Measurements from ENCODE around the gene CTNNB1.

CTNNB1 gene

DNA sequence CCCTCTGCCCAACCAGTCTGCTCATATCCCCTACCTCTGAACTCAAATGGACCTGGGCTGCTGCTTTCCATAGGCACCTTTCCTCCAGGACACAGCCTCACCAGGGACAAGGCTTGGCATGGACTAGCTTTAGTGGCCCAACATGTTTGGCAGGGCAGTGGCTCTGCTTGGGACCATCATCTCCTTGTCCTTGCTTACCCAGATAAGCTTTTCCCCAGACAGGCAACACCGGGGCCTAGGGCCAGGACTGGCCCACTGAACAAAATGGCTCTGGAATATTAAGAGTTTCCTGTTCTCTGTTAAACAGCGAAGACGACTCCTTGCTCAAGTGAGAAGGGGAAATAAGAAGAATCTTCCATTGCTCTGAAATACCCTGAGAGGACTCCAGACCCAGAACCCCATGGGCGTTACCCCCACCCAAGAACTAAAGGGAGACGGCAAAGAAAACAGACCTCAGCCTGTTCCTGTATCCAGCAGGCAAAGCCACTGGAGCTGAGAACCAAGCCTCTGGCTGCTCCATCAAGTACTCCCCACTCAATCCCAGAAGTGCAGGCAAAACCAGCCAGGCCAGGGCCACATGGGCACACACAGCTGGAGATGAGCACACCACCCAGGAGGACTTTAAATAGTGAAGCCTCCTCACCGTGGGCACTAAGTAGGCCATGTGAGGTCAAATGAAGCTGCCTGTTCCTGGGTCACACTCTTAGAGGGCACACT is 45.5 kb downstream of the CTNNB1 start:
- no peak overlapping the region for H3K27ac Mint-ChIP-seq
- CTCF ChIA-PET = no interaction called here
- H3K27me3 Mint-ChIP-seq = no peaks in the 10 kb centered on the region

DNA sequence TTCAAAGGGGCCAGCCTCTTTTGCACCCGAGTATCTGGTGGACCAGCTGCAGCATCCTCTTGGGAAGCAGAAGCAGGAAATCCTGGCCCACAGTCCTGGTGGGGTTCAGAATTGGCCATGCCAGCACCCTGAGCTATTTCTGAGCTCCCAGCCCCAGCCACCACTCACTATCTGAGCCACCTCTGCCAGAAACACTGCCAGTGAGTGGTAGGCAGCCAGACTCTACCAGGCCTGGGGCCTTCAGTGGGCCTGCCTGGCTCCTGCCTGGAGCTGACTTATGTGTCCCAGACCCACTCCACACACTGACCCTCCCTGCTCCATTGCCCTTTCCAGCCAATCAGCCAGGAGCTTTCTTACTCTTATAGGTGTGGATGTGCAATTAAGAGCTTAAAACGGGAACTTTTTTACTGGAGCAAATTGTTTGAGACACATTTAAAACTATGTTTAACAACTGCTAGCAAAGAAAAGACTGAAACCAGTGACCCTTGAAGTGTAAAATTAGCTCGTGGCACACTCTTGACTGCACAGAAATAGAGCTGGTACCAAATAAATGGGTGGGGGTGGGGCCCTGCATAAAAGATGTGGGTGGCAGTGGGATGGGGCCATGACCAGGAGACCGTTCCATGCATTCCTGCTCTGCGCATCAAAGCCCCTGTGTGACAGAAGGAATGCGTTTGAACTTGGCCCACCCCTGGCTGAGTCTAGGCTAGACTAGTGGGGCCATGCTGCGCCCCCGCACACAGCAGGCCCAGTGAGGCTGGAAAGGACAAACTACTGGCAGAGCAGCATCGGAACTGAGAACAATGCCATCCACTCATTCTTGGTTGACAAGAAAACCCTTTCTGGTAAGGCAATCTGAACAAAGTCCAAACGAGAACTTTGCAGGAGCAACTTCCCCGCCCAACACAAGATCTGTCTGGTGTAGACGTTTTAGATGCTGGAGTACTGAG is 48.0 kb downstream of the CTNNB1 start:
- H3K36me3 Mint-ChIP-seq = peaks cover 12% of the 10 kb centered on the region
- H3K4me1 Mint-ChIP-seq = no peaks in the 10 kb centered on the region
- H3K4me3 Mint-ChIP-seq = no peak overlapping the region
- no peaks in the 10 kb centered on the region for H3K27me3 Mint-ChIP-seq
- no peak overlapping the region for H3K27ac Mint-ChIP-seq
- DNase-seq = no peak
- no peaks in the 10 kb centered on the region for H3K9me3 Mint-ChIP-seq
- CTCF ChIA-PET = no interaction called here

More for the DNA sequence above, 45.5 kb downstream of the CTNNB1 start:
- H3K4me1 Mint-ChIP-seq = no peaks in the 10 kb centered on the region
- H3K4me3 Mint-ChIP-seq = no peak overlapping the region
- no peaks in the 10 kb centered on the region for H3K9me3 Mint-ChIP-seq
- peaks cover 19% of the 10 kb centered on the region for H3K36me3 Mint-ChIP-seq
- DNase-seq = no peak

DNA sequence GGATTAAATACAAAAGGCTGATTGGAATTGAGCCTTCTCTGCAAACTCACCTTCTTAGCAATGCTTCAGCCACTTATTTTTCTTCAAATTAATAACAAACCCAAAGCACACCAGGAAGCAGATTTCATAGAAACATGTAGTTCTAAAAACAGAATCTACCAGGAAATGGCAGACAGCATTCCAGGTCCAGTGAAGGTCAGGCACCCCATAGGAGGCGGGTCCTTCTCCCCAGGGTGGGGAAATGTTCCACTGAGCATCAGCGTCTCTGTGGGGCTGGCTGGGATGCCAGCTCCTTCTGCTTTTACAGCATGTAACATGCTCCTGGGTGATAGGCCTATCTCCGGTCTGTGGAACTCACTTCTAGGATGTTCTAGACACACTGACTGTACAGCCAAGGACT is 49.2 kb downstream of the CTNNB1 start:
- no peaks in the 10 kb centered on the region for H3K27me3 Mint-ChIP-seq
- no peak for DNase-seq
- H3K4me3 Mint-ChIP-seq = no peak overlapping the region
- no peaks in the 10 kb centered on the region for H3K9me3 Mint-ChIP-seq
- H3K27ac Mint-ChIP-seq = no peak overlapping the region
- CTCF ChIA-PET = no interaction called here
- H3K4me1 Mint-ChIP-seq = no peaks in the 10 kb centered on the region
- H3K36me3 Mint-ChIP-seq = peaks cover 5% of the 10 kb centered on the region

DNA sequence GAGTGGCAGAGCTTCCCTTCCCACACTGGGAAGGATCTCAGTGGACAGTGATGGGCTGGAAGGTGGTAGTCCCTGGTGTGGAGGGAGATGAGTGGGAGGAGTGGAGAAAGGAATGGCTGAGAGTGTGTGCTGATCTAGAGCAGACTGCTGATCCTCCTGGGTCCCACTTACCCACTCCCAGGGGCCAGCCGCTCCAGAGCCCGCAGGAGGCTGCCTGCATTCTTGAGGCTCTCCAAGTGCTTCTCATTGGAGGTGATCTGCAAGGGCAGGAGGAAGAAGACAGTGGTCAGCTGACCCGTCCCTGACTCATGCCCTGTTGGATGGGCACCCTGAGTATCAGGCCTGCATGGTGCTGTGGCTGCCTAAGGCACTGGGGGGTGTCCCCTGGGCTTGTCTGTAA is 50.0 kb downstream of the CTNNB1 start:
- DNase-seq = no peak
- no peaks in the 10 kb centered on the region for H3K4me1 Mint-ChIP-seq
- no peak overlapping the region for H3K4me3 Mint-ChIP-seq
- H3K9me3 Mint-ChIP-seq = no peaks in the 10 kb centered on the region
- no peak overlapping the region for H3K27ac Mint-ChIP-seq
- no peaks in the 10 kb centered on the region for H3K27me3 Mint-ChIP-seq
- CTCF ChIA-PET = no interaction called here
- peaks cover 3% of the 10 kb centered on the region for H3K36me3 Mint-ChIP-seq

DNA sequence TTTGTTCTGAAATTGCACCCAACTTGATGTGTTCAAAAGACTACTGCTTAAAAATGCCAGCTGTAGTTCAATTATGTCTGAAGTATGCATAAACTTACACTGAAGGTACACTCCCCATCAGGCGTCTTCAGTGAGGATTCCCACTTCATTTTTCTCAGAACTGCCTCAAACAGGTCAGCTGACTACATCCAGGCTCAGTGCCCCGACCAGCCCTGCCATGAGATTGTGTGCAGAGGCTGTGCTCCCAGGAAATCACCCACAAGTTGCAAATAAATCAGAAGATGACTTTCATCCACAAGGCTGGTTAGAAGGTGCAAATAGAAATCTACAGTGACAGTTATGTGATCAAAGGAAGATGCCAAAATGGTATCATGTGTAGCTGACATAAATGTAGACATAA is 51.5 kb downstream of the CTNNB1 start:
- Mint-ChIP-seq H3K36me3 (no peaks in the 10 kb centered on the region), H3K9me3 (no peaks in the 10 kb centered on the region), H3K4me1 (no peaks in the 10 kb centered on the region), H3K27me3 (no peaks in the 10 kb centered on the region), H3K27ac (no peak overlapping the region), H3K4me3 (no peak overlapping the region)
- CTCF ChIA-PET = interaction anchor here (0.9 kb wide), 1 partner anchor 16 kb away, joined by 3 read pairs; no protein-coding TSS in a partner anchor
- no peak for DNase-seq

DNA sequence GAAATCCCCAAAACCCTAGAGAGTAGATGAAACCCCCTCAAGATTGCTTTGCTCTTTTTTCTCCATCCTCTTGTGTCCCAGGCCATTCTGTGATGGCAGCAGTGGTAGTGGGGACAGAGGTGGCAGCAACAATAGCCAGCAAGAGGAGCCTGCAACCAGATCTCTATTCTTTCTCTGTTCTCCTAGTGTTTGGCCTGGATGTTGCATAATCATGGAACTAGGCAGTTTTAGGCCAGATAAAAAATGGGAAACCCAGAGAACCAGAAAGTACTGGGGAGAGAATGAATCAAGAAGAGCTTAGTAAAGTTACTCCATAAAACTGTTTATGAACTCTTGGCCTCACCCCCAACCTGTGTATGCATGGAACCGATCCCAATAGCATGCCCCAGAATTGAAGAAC is 52.3 kb downstream of the CTNNB1 start:
- Mint-ChIP-seq H3K27me3 (no peaks in the 10 kb centered on the region), H3K4me1 (no peaks in the 10 kb centered on the region), H3K9me3 (no peaks in the 10 kb centered on the region), H3K36me3 (no peaks in the 10 kb centered on the region), H3K27ac (no peak overlapping the region), H3K4me3 (no peak overlapping the region)
- no peak for DNase-seq
- CTCF ChIA-PET = interaction anchor here (0.9 kb wide), 1 partner anchor 17 kb away, joined by 3 read pairs; no protein-coding TSS in a partner anchor

DNA sequence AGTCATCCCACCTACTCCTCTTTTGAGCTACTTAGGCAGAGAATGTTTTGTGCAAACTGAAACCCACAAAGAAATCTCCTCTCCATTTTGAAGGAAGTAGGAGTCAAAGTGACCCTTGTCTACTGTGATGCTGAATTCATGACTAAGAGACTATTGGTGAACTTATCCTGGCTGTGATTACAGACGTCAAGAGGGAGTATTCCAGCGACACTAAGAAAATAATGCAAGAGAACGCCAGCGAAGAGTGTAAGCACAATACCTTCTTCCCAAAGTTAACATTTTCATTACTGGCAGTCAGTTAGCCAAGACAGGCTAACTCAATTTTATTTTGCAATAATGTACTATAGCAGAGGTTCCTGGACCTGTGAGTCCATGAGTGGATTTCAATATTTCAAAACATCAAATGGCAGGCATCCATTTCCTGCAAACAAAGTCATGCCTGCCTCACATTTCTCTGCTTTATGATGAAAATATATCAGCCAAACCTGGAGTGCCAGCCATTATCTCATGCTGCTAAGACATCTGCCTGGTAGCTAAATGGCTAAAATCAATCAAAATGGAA is 59.0 kb downstream of the CTNNB1 start:
- no peak for DNase-seq
- Mint-ChIP-seq H3K4me1 (no peaks in the 10 kb centered on the region), H3K36me3 (no peaks in the 10 kb centered on the region), H3K27me3 (no peaks in the 10 kb centered on the region), H3K27ac (no peak overlapping the region), H3K9me3 (no peaks in the 10 kb centered on the region), H3K4me3 (no peak overlapping the region)
- CTCF ChIA-PET = no interaction called here

DNA sequence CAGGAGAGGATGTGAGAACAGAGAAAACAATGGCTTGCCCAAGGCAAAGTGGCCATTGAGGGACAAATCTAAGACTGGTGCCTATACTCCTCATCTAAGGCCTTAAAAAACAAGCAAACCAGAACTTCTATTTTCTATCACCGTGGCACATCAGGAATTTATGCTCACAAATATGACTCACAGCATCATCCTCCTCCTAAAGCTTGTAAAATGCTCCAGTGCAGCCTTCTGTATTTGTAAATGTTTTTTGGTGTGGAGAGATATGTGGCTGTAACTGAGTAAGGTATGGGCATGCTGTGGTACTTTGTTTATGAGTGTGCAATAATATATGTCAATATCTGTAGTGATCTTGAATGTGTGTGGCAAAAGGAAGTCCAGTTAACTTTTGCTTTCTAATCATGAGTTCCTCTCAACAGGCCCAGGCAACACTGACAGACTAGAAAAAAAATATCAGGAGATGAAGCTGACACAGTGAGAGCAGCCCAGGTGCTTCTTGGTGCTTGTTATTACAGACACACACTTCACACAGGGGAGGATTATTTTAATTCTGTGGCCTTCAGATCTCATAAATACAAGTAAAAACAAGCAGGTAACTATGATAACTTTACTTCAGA is 60.3 kb downstream of the CTNNB1 start:
- H3K27ac Mint-ChIP-seq = no peak overlapping the region
- no peak overlapping the region for H3K4me3 Mint-ChIP-seq
- H3K4me1 Mint-ChIP-seq = no peaks in the 10 kb centered on the region
- CTCF ChIA-PET = no interaction called here
- no peak for DNase-seq
- no peaks in the 10 kb centered on the region for H3K9me3 Mint-ChIP-seq
- H3K36me3 Mint-ChIP-seq = no peaks in the 10 kb centered on the region
- H3K27me3 Mint-ChIP-seq = no peaks in the 10 kb centered on the region

DNA sequence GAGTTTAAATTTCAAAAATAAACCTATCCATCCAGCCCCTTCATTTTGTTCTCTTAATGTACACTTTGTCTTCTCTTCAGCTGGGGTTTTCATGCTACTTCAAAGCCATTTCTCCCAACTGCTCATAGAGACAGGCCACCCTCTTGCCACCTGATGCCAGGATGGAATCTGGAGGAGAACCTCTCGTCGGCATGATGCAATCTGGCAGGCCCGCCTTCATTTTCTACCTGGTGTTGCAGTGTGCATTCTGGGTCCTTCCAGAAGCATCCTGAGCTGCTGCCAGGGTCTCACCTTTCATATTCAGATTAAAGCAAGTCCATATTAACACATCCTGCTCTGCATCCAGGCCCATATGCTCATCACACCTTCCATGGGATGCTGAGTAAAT is 60.8 kb downstream of the CTNNB1 start:
- no peaks in the 10 kb centered on the region for H3K4me1 Mint-ChIP-seq

DNA sequence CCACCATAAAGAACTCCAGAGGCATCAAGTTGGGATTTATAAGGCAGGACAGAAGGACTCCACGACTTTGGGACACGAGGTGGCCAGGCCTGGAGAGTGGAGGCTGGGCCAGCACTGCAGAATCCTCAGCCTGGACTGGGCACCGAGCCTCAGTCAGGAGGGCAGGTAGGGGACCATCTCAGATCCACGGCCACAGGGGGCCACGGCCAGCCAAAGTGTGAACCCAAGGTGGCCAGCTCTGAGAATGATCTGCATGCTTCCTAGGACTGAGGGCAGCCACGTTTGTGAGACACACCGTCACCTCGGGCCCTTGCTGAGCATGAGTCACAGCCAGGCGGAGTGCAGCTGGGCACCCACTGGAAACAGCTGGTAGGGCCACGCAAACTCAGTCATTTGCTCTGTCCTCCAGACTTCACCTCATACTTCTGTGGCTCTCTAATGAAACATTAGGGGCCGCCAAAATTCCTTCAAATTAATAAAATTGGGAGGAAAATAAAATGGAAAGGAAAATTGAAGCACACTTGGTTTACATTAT is 65.8 kb downstream of the CTNNB1 start:
- H3K4me3 Mint-ChIP-seq = no peak overlapping the region
- no peak for DNase-seq

More for the DNA sequence above, 60.8 kb downstream of the CTNNB1 start:
- Mint-ChIP-seq H3K27me3 (no peaks in the 10 kb centered on the region), H3K36me3 (no peaks in the 10 kb centered on the region), H3K9me3 (no peaks in the 10 kb centered on the region), H3K4me3 (no peak overlapping the region), H3K27ac (no peak overlapping the region)
- CTCF ChIA-PET = no interaction called here
- no peak for DNase-seq

DNA sequence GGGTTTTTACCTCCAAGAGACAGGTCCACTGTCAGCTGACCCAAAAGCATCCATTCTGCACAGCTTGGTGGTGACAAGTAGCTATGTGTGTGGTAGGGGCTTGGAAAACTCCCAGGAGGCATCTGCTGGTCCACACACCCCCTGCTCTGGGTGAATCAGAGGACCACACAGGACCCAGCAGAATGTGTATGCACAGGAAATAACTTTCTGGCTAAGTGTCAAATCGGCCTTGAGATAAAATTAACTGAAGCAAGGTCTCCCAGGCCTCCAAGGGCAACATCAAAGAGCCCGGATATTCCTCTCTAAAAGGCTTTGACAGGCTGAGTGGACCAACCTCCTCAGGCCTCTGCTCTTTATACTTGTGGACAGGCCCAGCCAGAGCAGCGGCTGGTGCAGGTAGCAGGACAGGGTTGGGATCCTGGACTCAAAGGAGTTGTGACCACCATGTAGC is 66.5 kb downstream of the CTNNB1 start:
- CTCF ChIA-PET = no interaction called here
- Mint-ChIP-seq H3K27ac (no peak overlapping the region), H3K4me3 (no peak overlapping the region), H3K4me1 (no peaks in the 10 kb centered on the region), H3K36me3 (no peaks in the 10 kb centered on the region), H3K9me3 (no peaks in the 10 kb centered on the region), H3K27me3 (no peaks in the 10 kb centered on the region)
- no peak for DNase-seq

More for the DNA sequence above, 65.8 kb downstream of the CTNNB1 start:
- H3K27ac Mint-ChIP-seq = no peak overlapping the region
- CTCF ChIA-PET = no interaction called here
- no peaks in the 10 kb centered on the region for H3K9me3 Mint-ChIP-seq
- H3K27me3 Mint-ChIP-seq = no peaks in the 10 kb centered on the region
- H3K36me3 Mint-ChIP-seq = no peaks in the 10 kb centered on the region
- no peaks in the 10 kb centered on the region for H3K4me1 Mint-ChIP-seq

DNA sequence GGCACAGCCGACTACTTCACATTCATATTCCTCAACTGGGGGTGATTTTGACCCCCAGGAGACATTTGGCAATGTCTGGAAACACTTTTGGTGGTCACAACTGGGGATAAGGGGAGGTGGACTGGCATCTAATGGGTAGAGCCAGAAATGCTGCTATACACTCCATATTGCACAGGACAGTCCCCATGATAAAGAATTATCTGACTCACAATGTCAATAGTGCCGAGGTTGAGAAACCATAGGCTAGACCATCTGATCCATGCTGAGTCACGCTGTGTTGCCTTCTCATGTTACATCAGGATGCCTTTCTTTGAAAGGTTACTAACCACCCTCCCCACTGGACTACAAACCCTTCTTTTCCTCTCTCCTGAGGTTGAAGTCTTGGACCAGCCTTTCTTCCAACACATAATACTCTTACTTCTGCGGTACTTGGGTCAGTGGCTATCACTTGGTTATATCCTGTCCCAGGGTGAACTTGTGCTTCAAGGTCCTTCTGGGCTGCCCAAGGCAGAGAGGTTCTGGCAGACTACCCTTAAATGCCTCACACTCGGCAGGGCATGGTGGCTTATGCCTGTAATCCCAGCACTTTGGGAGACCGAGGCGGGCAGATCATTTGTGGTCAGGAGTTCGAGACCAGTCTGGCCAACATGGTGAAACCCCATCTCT is 68.8 kb downstream of the CTNNB1 start:
- Mint-ChIP-seq H3K27ac (no peak overlapping the region), H3K9me3 (peaks cover 3% of the 10 kb centered on the region), H3K36me3 (no peaks in the 10 kb centered on the region), H3K27me3 (no peaks in the 10 kb centered on the region), H3K4me3 (no peak overlapping the region), H3K4me1 (no peaks in the 10 kb centered on the region)
- CTCF ChIA-PET = no interaction called here
- DNase-seq = no peak

DNA sequence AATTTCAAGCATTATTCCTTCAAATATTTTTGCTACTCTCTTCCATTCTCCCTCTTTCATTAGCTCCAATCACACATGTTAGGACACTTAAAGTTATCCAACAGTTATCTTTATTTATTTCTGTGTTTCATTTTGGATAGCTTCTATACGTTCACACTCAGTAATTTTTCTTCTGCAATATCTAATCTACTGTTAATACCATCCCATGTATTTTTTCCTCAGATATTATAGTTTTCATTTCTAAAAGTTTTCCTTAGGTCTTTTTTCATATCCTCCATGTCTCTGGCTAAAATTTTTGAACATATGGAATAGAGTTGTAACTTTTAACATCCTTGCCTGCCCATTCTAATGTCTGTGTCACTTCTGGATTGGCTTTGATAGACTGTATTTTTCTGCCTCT is 73.4 kb downstream of the CTNNB1 start:
- H3K36me3 Mint-ChIP-seq = no peaks in the 10 kb centered on the region
- peaks cover 4% of the 10 kb centered on the region for H3K4me1 Mint-ChIP-seq
- no peak for DNase-seq
- CTCF ChIA-PET = no interaction called here
- peaks cover 3% of the 10 kb centered on the region for H3K9me3 Mint-ChIP-seq
- no peak overlapping the region for H3K27ac Mint-ChIP-seq
- H3K27me3 Mint-ChIP-seq = no peaks in the 10 kb centered on the region
- H3K4me3 Mint-ChIP-seq = no peak overlapping the region
